HepG2 (cell line): Measurements from ENCODE around the gene SLC35F3. TPM values are rescaled to one million over a fixed set of nuclear protein-coding genes. Genes with fewer than 3 reads are reported as not detected.

Experiments used
- ATAC-seq: fragments of 200-7000 bp; cut with Tn5 transposase; 3 replicates; pipeline ENCODE4 v1.9.1; 2020; ENCODE audit warnings: mild to moderate bottlenecking, moderate library complexity
- BruUV-seq: library from RNA; stranded (reverse); fragments of 400-500 nt; replicated peaks from 2 replicates; lab custom pipeline; 2021; lab: Mats Ljungman, UMichigan
- CTCF ChIA-PET: fragments of 300-600 bp; formaldehyde crosslinking; extraction: SDS; loops from one replicate; lab custom pipeline; 2021; ENCODE audit warnings: low total read pairs, inconsistent platforms, low intra/inter-chr PET ratio; lab: Yijun Ruan, JAX
- POLR2A ChIA-PET: fragments of 350-600 bp; sonication (Branson Sonifier 250); formaldehyde crosslinking; loops from one replicate; lab custom pipeline; 2020; ENCODE audit warnings: antibody characterized with exemption, inconsistent platforms; lab: Yijun Ruan, JAX
- DNase-seq: peaks from one replicate; pipeline ENCODE4 v3.0.0-alpha.2; 2015; ENCODE audit warnings: low spot score
- FAIRE-seq: peaks from 3 replicates; lab custom pipeline; 2011; peaks lifted over from hg19 to GRCh38; lab: Jason Lieb, UNC
- H2AFZ ChIP-seq: one replicate; pipeline ENCODE4 v1.6.1; 2011; ENCODE audit warnings: low read length, inconsistent platforms
- H3K27ac ChIP-seq: fragments of 300-600 bp; 3 replicates; pipeline ENCODE4 v1.8.0; 2011; ENCODE audit warnings: mixed run types, mild to moderate bottlenecking, mixed read lengths, low read length, inconsistent platforms; ENCODE audit not compliant: insufficient read depth; ENCODE audit errors: extremely low read length
- H3K27me3 ChIP-seq, 2 experiments: fragments of 200-600 bp in 1 of 2; 2 replicates in 1 of 2; 3 replicates in 1 of 2; pipeline versions ENCODE4 v1.6.0 to v1.8.0; 2011; ENCODE audit warnings: low read length in 2 of 2, mild to moderate bottlenecking in 2 of 2, moderate library complexity in 2 of 2, inconsistent platforms in 1 of 2; ENCODE audit not compliant: insufficient read depth in 2 of 2, control insufficient read depth in 1 of 2
- H3K36me3 ChIP-seq, 2 experiments: fragments of 200-600 bp in 1 of 2; replicated peaks in 1 of 2; 2 replicates in 1 of 2; 3 replicates in 1 of 2; pipeline versions ENCODE4 v1.5.1 to v1.8.0; 2011; ENCODE audit warnings: low read length in 2 of 2, inconsistent platforms in 1 of 2; ENCODE audit not compliant: insufficient read depth in 2 of 2, control insufficient read depth in 1 of 2
- H3K4me1 ChIP-seq: 2 replicates; pipeline ENCODE4 v1.5.1; 2012; ENCODE audit warnings: low read length, inconsistent platforms; ENCODE audit not compliant: insufficient read depth
- H3K4me2 ChIP-seq: 2 replicates; pipeline ENCODE4 v1.6.0; 2011; ENCODE audit warnings: low read depth, low read length, inconsistent platforms
- H3K4me3 ChIP-seq, 3 experiments: fragments of 200-600 bp in 1 of 3; sonication (generic), shearing (Covaris generic) in 1 of 3; replicated peaks in 1 of 3; 2 replicates each; pipeline ENCODE4 v1.5.1; 2011 to 2016; ENCODE audit warnings: low read length in 3 of 3, inconsistent platforms in 2 of 3, low read depth in 2 of 3, mild to moderate bottlenecking in 2 of 3, control low read depth in 1 of 3, mixed read lengths in 1 of 3; ENCODE audit not compliant: insufficient read depth in 1 of 3
- H3K79me2 ChIP-seq: one replicate; pipeline ENCODE4 v1.6.1; 2011; ENCODE audit warnings: low read length, inconsistent platforms; ENCODE audit not compliant: insufficient read depth
- H3K9ac ChIP-seq: 2 replicates; pipeline ENCODE4 v1.6.0; 2011; ENCODE audit warnings: mild to moderate bottlenecking, low read depth, low read length, inconsistent platforms; ENCODE audit not compliant: insufficient read depth
- H3K9me3 ChIP-seq: 2 replicates; pipeline ENCODE4 v1.5.1; 2012; ENCODE audit warnings: mild to moderate bottlenecking, low read length
- H4K20me1 ChIP-seq: 2 replicates; pipeline ENCODE4 v1.6.0; 2011; ENCODE audit warnings: inconsistent platforms, mild to moderate bottlenecking, low read length, moderate library complexity; ENCODE audit not compliant: insufficient read depth
- BORCS8-MEF2B ChIP-seq: sonication (generic); formaldehyde crosslinking; IDR thresholded peaks from 2 replicates; pipeline ENCODE4 v1.8.0; 2022; ENCODE audit warnings: mild to moderate bottlenecking, missing genetic modification reagents
- CREB1 ChIP-seq, 2 experiments: fragments of 450-650 bp in 1 of 2; IDR thresholded peaks; 2 replicates each; pipeline ENCODE4 v1.6.1; 2016 to 2017; ENCODE audit warnings: control low read depth in 1 of 2, mild to moderate bottlenecking in 1 of 2, missing compliant biosample characterization in 1 of 2, missing genetic modification characterization in 1 of 2
- MYNN ChIP-seq: sonication (generic); formaldehyde crosslinking; IDR thresholded peaks from 2 replicates; pipeline ENCODE4 v1.4.0; 2020; ENCODE audit warnings: mild to moderate bottlenecking, low read depth, missing genetic modification reagents
- NFAT5 ChIP-seq: sonication (generic); formaldehyde crosslinking; IDR thresholded peaks from 2 replicates; pipeline ENCODE4 v1.4.0; 2020; ENCODE audit warnings: missing genetic modification reagents
- PRDM10 ChIP-seq: sonication (generic); formaldehyde crosslinking; IDR thresholded peaks from 2 replicates; pipeline ENCODE4 v1.4.0; 2020; ENCODE audit warnings: low read depth, missing genetic modification reagents
- ZHX2 ChIP-seq, 2 experiments: sonication (generic) in 1 of 2; formaldehyde crosslinking in 1 of 2; IDR thresholded peaks; 2 replicates each; pipeline versions ENCODE4 v1.6.1 to v1.9.0; 2014 to 2022; ENCODE audit warnings: antibody characterized with exemption in 1 of 2, borderline replicate concordance in 1 of 2, inconsistent platforms in 1 of 2, low read depth in 1 of 2, missing genetic modification reagents in 1 of 2
- ZNF224 ChIP-seq: sonication (generic); formaldehyde crosslinking; IDR thresholded peaks from 2 replicates; pipeline ENCODE4 v1.5.0; 2020; ENCODE audit warnings: mild to moderate bottlenecking, missing genetic modification reagents
- ZNF562 ChIP-seq: sonication (generic); formaldehyde crosslinking; IDR thresholded peaks from 2 replicates; pipeline ENCODE4 v1.8.0; 2022; ENCODE audit warnings: missing genetic modification reagents, borderline replicate concordance
- in situ Hi-C: cut with HindIII; loops from 2 replicates; pipeline ENCODE4 v1.10.0; 2017; ENCODE audit warnings: low pct_unique_long_range_greater_than_20kb; ENCODE audit not compliant: extremely low pct_ligation_motif_present
- intact Hi-C: fragments of 100-400 bp; cut with micrococcal nuclease; formaldehyde crosslinking; loops from one replicate; pipeline ENCODE4 v1.10.0; 2022; ENCODE audit not compliant: unreplicated experiment
- polyA plus RNA-seq, 8 experiments: library from polyadenylated mRNA; depleted of rRNA in 3 of 8; stranded (reverse) in 7 of 8; unstranded in 1 of 8; fragments of >200 nt; fragmentation: Illumina TruSeq in 4 of 8; extraction: Trizol in 4 of 8; gene quantifications; 2 replicates each; pipeline versions ENCODE4 v1.2.1 to v1.2.3, GENCODE V29; 2011 to 2016; ENCODE audit warnings: low read depth in 4 of 8, missing spikeins in 1 of 8, mixed read lengths in 1 of 8; ENCODE audit not compliant: insufficient read depth in 1 of 8
- total RNA-seq, 5 experiments: library from RNA; depleted of rRNA; stranded (reverse); fragments of >200 nt; fragmentation: Illumina TruSeq; extraction: Trizol; gene quantifications; 2 replicates each; pipeline ENCODE4 v1.2.3, GENCODE V29; 2016; ENCODE audit warnings: low read depth in 1 of 5

SLC35F3 gene
- total and polyA plus RNA-seq, 2 of the 13 experiments (the other 11 are each of a cell fraction or from before 2014, with no cell fraction given) = not detected

GRCh38 chr1:234162661-234163060 is 258.2 kb downstream of the SLC35F3 start:
- Histone ChIP-seq H3K4me2 (no peak overlapping the region), H3K4me3 (no peak overlapping the region), H2AFZ (no peak overlapping the region), H4K20me1 (no peaks in the 10 kb centered on the region), H3K9me3 (no peaks in the 10 kb centered on the region), H3K27me3 (peaks cover 0 to 7% of the 10 kb centered on the region in 2 experiments; a peak in 1 of 5 replicates), H3K36me3 (no peaks in the 10 kb centered on the region), H3K4me1 (no peaks in the 10 kb centered on the region), H3K9ac (no peak overlapping the region), H3K27ac (no peak overlapping the region), H3K79me2 (no peaks in the 10 kb centered on the region)
- BruUV-seq = no TSS peak
- POLR2A ChIA-PET = no interaction called here
- intact Hi-C loops = no loop called here
- CTCF ChIA-PET = no interaction called here
- FAIRE-seq (no peak), DNase-seq (no peak), ATAC-seq (no peak)
- in situ Hi-C loops = no loop called here
- TF ChIP-seq CREB1 (IDR thresholded peaks at IDR 0.05) (no peak), CREB1 (CRISPR knock-in tag; IDR thresholded peaks at IDR 0.05) (no peak), ZHX2 (IDR thresholded peaks at IDR 0.05; ENCODE audit: low read depth) (no peak), ZHX2 (CRISPR knock-in tag; IDR thresholded peaks at IDR 0.05; ENCODE audit: borderline replicate concordance) (no peak), BORCS8-MEF2B (CRISPR knock-in tag) (no peak), ZNF562 (CRISPR knock-in tag) (no peak), NFAT5 (no peak), MYNN (CRISPR knock-in tag) (no peak), PRDM10 (no peak), ZNF224 (CRISPR knock-in tag) (no peak)
